SK-N-SH (cell line): ENCODE results near the gene CPED1. TPM values are rescaled to one million over a fixed set of nuclear protein-coding genes. Genes with fewer than 3 reads are reported as not detected.
A peak's percentile ranks its signal among the peaks of the same experiment; 100 is the strongest.

Source experiments
- CTCF ChIA-PET: fragments of 300-600, 350-600 bp; formaldehyde crosslinking; extraction: SDS; loops from one replicate; lab custom pipeline; 2021; lab: Yijun Ruan, JAX
- POLR2A ChIA-PET: fragments of 350-600 bp; sonication (Branson Sonifier 250); formaldehyde crosslinking; extraction: SDS; loops from one replicate; lab custom pipeline; 2020; ENCODE audit warnings: antibody characterized with exemption, inconsistent platforms; lab: Yijun Ruan, JAX
- DNase-seq: peaks from one replicate; pipeline ENCODE4 v3.0.0; 2012
- H2AFZ ChIP-seq: fragments of 200-600 bp; sonication (generic); 2 replicates; pipeline ENCODE4 v1.8.1; 2016; ENCODE audit warnings: antibody characterized with exemption, mild to moderate bottlenecking, low read depth
- H3F3A ChIP-seq: fragments of 200-600 bp; sonication (generic); replicated peaks from 2 replicates; pipeline ENCODE3; 2016; ENCODE audit warnings: antibody characterized with exemption, mild to moderate bottlenecking; ENCODE audit not compliant: insufficient read depth
- H3K27ac ChIP-seq, 2 experiments: fragments of 200-500 bp in 1 of 2; fragments of 200-600 bp in 1 of 2; sonication (Bioruptor generic) in 1 of 2; sonication (generic), shearing (Covaris generic) in 1 of 2; 2 replicates each; pipeline versions ENCODE4 v1.5.1 to v1.6.1; 2014 to 2016; ENCODE audit warnings: low read depth in 2 of 2, inconsistent platforms in 1 of 2, low read length in 1 of 2, mild to moderate bottlenecking in 1 of 2, mixed read lengths in 1 of 2
- H3K27me3 ChIP-seq: fragments of 200-600 bp; sonication (generic), shearing (Covaris generic); 2 replicates; pipeline ENCODE4 v1.6.1; 2016; ENCODE audit warnings: mixed run types; ENCODE audit not compliant: insufficient read depth
- H3K36me3 ChIP-seq, 2 experiments: fragments of 200-500 bp in 1 of 2; fragments of 200-600 bp in 1 of 2; sonication (Bioruptor generic) in 1 of 2; sonication (generic) in 1 of 2; replicated peaks in 1 of 2; 2 replicates each; pipeline versions ENCODE3 to v1.5.1; 2014 to 2016; ENCODE audit warnings: low read length in 1 of 2, mild to moderate bottlenecking in 1 of 2; ENCODE audit not compliant: insufficient read depth in 2 of 2, control insufficient read depth in 1 of 2
- H3K4me1 ChIP-seq, 2 experiments: fragments of 200-500 bp in 1 of 2; fragments of 200-600 bp in 1 of 2; sonication (Bioruptor generic) in 1 of 2; sonication (generic), shearing (Covaris generic) in 1 of 2; 2 replicates each; pipeline versions ENCODE4 v1.5.1 to v1.6.1; 2014 to 2016; ENCODE audit warnings: low read depth in 1 of 2, low read length in 1 of 2, mixed run types in 1 of 2; ENCODE audit not compliant: insufficient read depth in 2 of 2, control insufficient read depth in 1 of 2
- H3K4me2 ChIP-seq: fragments of 200-600 bp; sonication (generic), shearing (Covaris generic); 2 replicates; pipeline ENCODE4 v1.6.1; 2017; ENCODE audit warnings: mixed run types
- H3K4me3 ChIP-seq, 2 experiments: fragments of 200-500 bp in 1 of 2; fragments of 200-600 bp in 1 of 2; sonication (Bioruptor generic) in 1 of 2; sonication (generic), shearing (Covaris generic) in 1 of 2; 2 replicates each; pipeline versions ENCODE4 v1.5.1 to v1.8.1; 2014 to 2016; ENCODE audit warnings: low read depth in 2 of 2, inconsistent platforms in 1 of 2, low read length in 1 of 2, mild to moderate bottlenecking in 1 of 2, mixed read lengths in 1 of 2, moderate library complexity in 1 of 2
- H3K79me2 ChIP-seq: fragments of 200-600 bp; sonication (generic); 2 replicates; pipeline ENCODE4 v1.8.1; 2017; ENCODE audit warnings: mild to moderate bottlenecking; ENCODE audit not compliant: insufficient read depth
- H3K9ac ChIP-seq: fragments of 200-600 bp; sonication (generic); 2 replicates; pipeline ENCODE4 v1.6.1; 2017; ENCODE audit warnings: mixed run types
- H3K9me2 ChIP-seq: fragments of 200-600 bp; sonication (generic); 2 replicates; pipeline ENCODE4 v1.6.1; 2017; ENCODE audit warnings: mixed run types
- H3K9me3 ChIP-seq: fragments of 200-600 bp; sonication (generic); 2 replicates; pipeline ENCODE4 v1.6.1; 2017; ENCODE audit warnings: mixed run types, mild to moderate bottlenecking, moderate library complexity
- H4K20me1 ChIP-seq: fragments of 200-600 bp; sonication (generic); 2 replicates; pipeline ENCODE4 v1.6.1; 2017; ENCODE audit warnings: mild to moderate bottlenecking, mixed run types; ENCODE audit not compliant: insufficient read depth
- ELF1 ChIP-seq: IDR thresholded peaks from 2 replicates; pipeline ENCODE4 v1.4.0; 2012
- EP300 ChIP-seq, 2 experiments: IDR thresholded peaks; 2 replicates each; pipeline versions ENCODE4 v1.4.0 to v1.6.1; 2012; ENCODE audit warnings: borderline replicate concordance in 1 of 2, low read depth in 1 of 2, low read length in 1 of 2
- FOSL2 ChIP-seq: IDR thresholded peaks from 2 replicates; pipeline ENCODE4 v1.4.0; 2012; ENCODE audit warnings: low read depth, mild to moderate bottlenecking, moderate library complexity, borderline replicate concordance
- FOXM1 ChIP-seq: IDR thresholded peaks from 2 replicates; pipeline ENCODE4 v1.4.0; 2012; ENCODE audit warnings: low read depth, mild to moderate bottlenecking
- GABPA ChIP-seq: IDR thresholded peaks from 2 replicates; pipeline ENCODE4 v1.4.0; 2012; ENCODE audit warnings: low read depth, mild to moderate bottlenecking
- GATA2 ChIP-seq: sonication (generic); formaldehyde crosslinking; IDR thresholded peaks from 2 replicates; pipeline ENCODE4 v1.5.0; 2020; ENCODE audit warnings: mild to moderate bottlenecking, missing genetic modification reagents
- IRF3 ChIP-seq: fragments of 150-350 bp; IDR thresholded peaks from 2 replicates; pipeline ENCODE4 v1.6.1; 2016; ENCODE audit warnings: mild to moderate bottlenecking, low read depth, low read length
- JUND ChIP-seq: IDR thresholded peaks from 2 replicates; pipeline ENCODE4 v1.4.0; 2012
- MEF2A ChIP-seq: IDR thresholded peaks from 2 replicates; pipeline ENCODE4 v1.4.0; 2012; ENCODE audit warnings: low read depth, borderline replicate concordance
- NFIC ChIP-seq: IDR thresholded peaks from 2 replicates; pipeline ENCODE4 v1.4.0; 2012; ENCODE audit warnings: borderline replicate concordance
- PBX3 ChIP-seq: IDR thresholded peaks from 2 replicates; pipeline ENCODE4; 2012
- POLR2AphosphoS5 ChIP-seq: IDR thresholded peaks from 2 replicates; pipeline ENCODE4 v1.6.1; 2012; ENCODE audit warnings: low read depth, low read length
- RCOR1 ChIP-seq: fragments of 150-350 bp; IDR thresholded peaks from 2 replicates; pipeline ENCODE4 v1.6.1; 2017; ENCODE audit warnings: antibody characterized with exemption, low read length
- REST ChIP-seq: IDR thresholded peaks from 2 replicates; pipeline ENCODE4 v1.6.1; 2012; ENCODE audit warnings: mild to moderate bottlenecking, low read depth, low read length, moderate library complexity
- SIN3A ChIP-seq: IDR thresholded peaks from 2 replicates; pipeline ENCODE4 v1.6.1; 2012; ENCODE audit warnings: low read depth, mild to moderate bottlenecking, low read length, moderate library complexity, borderline replicate concordance
- SMC3 ChIP-seq: IDR thresholded peaks from 2 replicates; pipeline ENCODE4 v1.6.1; 2012; ENCODE audit warnings: low read depth, low read length, improper control_type of control experiment
- TEAD4 ChIP-seq: IDR thresholded peaks from 2 replicates; pipeline ENCODE4 v1.4.0; 2012; ENCODE audit warnings: mild to moderate bottlenecking, borderline replicate concordance; ENCODE audit not compliant: insufficient read depth
- WGBS: methylation state at CpG from one replicate; pipeline ENCODE4 v1.1.6; 2017; ENCODE audit warnings: low lambda C conversion rate; 5-methylcytosine and 5-hydroxymethylcytosine counted together
- polyA plus RNA-seq, 3 experiments: library from polyadenylated mRNA; depleted of rRNA; stranded (reverse); fragments of >200 nt; gene quantifications; 2 replicates each; pipeline ENCODE4 v1.2.3, GENCODE V29; 2012

The CPED1 gene
- polyA plus RNA-seq, 1 of the 3 experiments (the other 2 are of a cell fraction) = 4.4 TPM

- ChIA-PET CTCF (interaction anchor here (0.8 to 18.1 kb wide), 12 partner anchors 8 to 278 kb away, joined by 3 to 397 read pairs (median 14); partner anchors contain the start of gene CPED1), POLR2A (no interaction called here)
- no peaks in the 10 kb centered on the region for H3K27me3 ChIP-seq
- peak overlapping the region in 1 of 2 experiments; percentile 78; a peak in 3 of 4 replicates for H3K27ac ChIP-seq
- H3K9me3 ChIP-seq = no peaks in the 10 kb centered on the region
- peaks cover 6 to 42% of the 10 kb centered on the region in 2 experiments for H3K4me1 ChIP-seq
- H3F3A ChIP-seq = peaks cover 29% of the 10 kb centered on the region
- H4K20me1 ChIP-seq = no peaks in the 10 kb centered on the region
- no peaks in the 10 kb centered on the region for H3K9me2 ChIP-seq
- no peaks in the 10 kb centered on the region for H3K79me2 ChIP-seq
- H3K36me3 ChIP-seq = no peaks in the 10 kb centered on the region
- peak overlapping the region; percentile 2 for H3K9ac ChIP-seq
- WGBS = 17% methylated on average over 1 of the region's 1 CpG
- TF ChIP-seq SMC3 = no peak
- TF ChIP-seq MEF2A = peak; percentile 48; the same call in 1 of the 2 replicates
- peak in 1 of 2 experiments; percentile 38; a peak in 2 of 4 replicates for TF ChIP-seq EP300 (IDR thresholded peaks at IDR 0.05; ENCODE audit: borderline replicate concordance in 1 of 2, low read depth in 1 of 2, low read length in 1 of 2)
- peak; percentile 81 for TF ChIP-seq FOSL2
- 0 out of 2 replicates have a peak, but pooled peaks have one; percentile 10 for TF ChIP-seq PBX3
- peak; percentile 34; the same call in 1 of the 2 replicates for TF ChIP-seq TEAD4
- TF ChIP-seq GABPA = no peak
- no peak for TF ChIP-seq FOXM1
- TF ChIP-seq JUND = peak; percentile 75
- DNase-seq = no peak
- H3K4me3 ChIP-seq = no peak overlapping the region; a peak in 1 of 4 replicates
- no peak overlapping the region; the same call in 1 of the 2 replicates for H2AFZ ChIP-seq
- H3K4me2 ChIP-seq = peak overlapping the region; percentile 68
These were observed 95.3 kb downstream of the CPED1 start for GRCh38 chr7:121083790-121084251.

GRCh38 chr7:121084256-121084655, 95.7 kb downstream of the CPED1 start:
- whole genome bisulfite sequencing = 0% methylated on average over 2 of the region's 2 CpGs
- Histone ChIP-seq H3K4me2 (peak overlapping the region; percentile 68), H3K4me1 (peaks cover 6 to 42% of the 10 kb centered on the region in 2 experiments), H3K27ac (peak overlapping the region; percentile 43 to 78; a peak in 3 of 4 replicates), H3K9ac (peak overlapping the region; percentile 2; the same call in 1 of the 2 replicates), H3K36me3 (no peaks in the 10 kb centered on the region), H4K20me1 (no peaks in the 10 kb centered on the region), H3F3A (peaks cover 29% of the 10 kb centered on the region), H3K9me3 (no peaks in the 10 kb centered on the region), H3K4me3 (no peak overlapping the region), H2AFZ (no peak overlapping the region; the same call in 1 of the 2 replicates), H3K27me3 (no peaks in the 10 kb centered on the region), H3K79me2 (no peaks in the 10 kb centered on the region), H3K9me2 (no peaks in the 10 kb centered on the region)
- CTCF ChIA-PET = interaction anchor here (0.7 to 18.1 kb wide), 12 partner anchors 8 to 292 kb away, joined by 3 to 397 read pairs (median 8); partner anchors contain the start of genes CPED1 and TSPAN12
- TF ChIP-seq REST (no peak), FOSL2 (no peak), NFIC (no peak), SIN3A (no peak), TEAD4 (no peak), SMC3 (no peak), FOXM1 (no peak), POLR2AphosphoS5 (no peak), ELF1 (no peak), IRF3 (no peak), GATA2 (CRISPR knock-in tag) (no peak), RCOR1 (no peak)
- POLR2A ChIA-PET = interaction anchor here (1.2 kb wide), 1 partner anchor 96 kb away, joined by 3 read pairs; the partner anchor contains the start of gene CPED1
- DNase-seq = no peak
